HG02852 (cell line): Measurements from ENCODE around the gene AQR.
A peak's percentile ranks its signal among the peaks of the same experiment; 100 is the strongest.
"Not testable (repeated sequence)": the region's sequence is repeated elsewhere in the genome, so short reads cannot be mapped to it uniquely, and the experiment has no call there.

ENCODE experiments used
- ATAC-seq: cut with Tn5 transposase; IDR thresholded peaks from one replicate; pipeline ENCODE4 v1.9.1; 2021; ENCODE audit warnings: mild to moderate bottlenecking, moderate library complexity; ENCODE audit not compliant: unreplicated experiment

The AQR gene

GRCh38 chr15:34969340-34970097 is at the start of gene AQR:
Gene AQR, minus strand, starts transcription at chr15:34969742. Its CDS starts 129 bp downstream, at chr15:34969613.
- peak; percentile 98 for ATAC-seq

GRCh38 chr15:35014241-35014640 is 44.7 kb upstream of the AQR start:
- no peak for ATAC-seq

- no peak for ATAC-seq
Observed at GRCh38 chr15:35013370-35013769, 43.8 kb upstream of the AQR start.

GRCh38 chr15:35007397-35007796 is 37.9 kb upstream of the AQR start:
- ATAC-seq, result no peak

- no peak for ATAC-seq
Observed at GRCh38 chr15:35005933-35006332, 36.4 kb upstream of the AQR start.

GRCh38 chr15:35003928-35004327 is 34.4 kb upstream of the AQR start:
- no peak for ATAC-seq

- no peak for ATAC-seq
Observed at GRCh38 chr15:35000511-35000910, 31.0 kb upstream of the AQR start.

- no peak for ATAC-seq
Observed at GRCh38 chr15:34999906-35000305, 30.4 kb upstream of the AQR start.

- no peak for ATAC-seq
Observed at GRCh38 chr15:34994925-34995324, 25.4 kb upstream of the AQR start.

- ATAC-seq, result peak; percentile 93
Observed at GRCh38 chr15:34993877-34994276, 24.3 kb upstream of the AQR start.

- peak; percentile 30 for ATAC-seq
Observed at GRCh38 chr15:34993412-34993811, 23.9 kb upstream of the AQR start.

- ATAC-seq, result peak; percentile 73
Observed at GRCh38 chr15:34988027-34988902, 18.7 kb upstream of the AQR start, which contains the start of gene ZNF770. Gene ZNF770, minus strand, starts transcription at chr15:34988287. Its CDS starts 4,853 bp downstream, at chr15:34983434.

- ATAC-seq, result no peak
Observed at GRCh38 chr15:34987609-34988026, 18.1 kb upstream of the AQR start.

GRCh38 chr15:34986771-34987480 is 17.4 kb upstream of the AQR start:
- no peak for ATAC-seq

- no peak for ATAC-seq
Observed at GRCh38 chr15:34986326-34986725, 16.8 kb upstream of the AQR start.

- ATAC-seq, result no peak
Observed at GRCh38 chr15:34984889-34985630, 15.5 kb upstream of the AQR start.

GRCh38 chr15:34976743-34977142 is 7.2 kb upstream of the AQR start:
- no peak for ATAC-seq

- no peak for ATAC-seq
Observed at GRCh38 chr15:34976073-34976472, 6.5 kb upstream of the AQR start.

GRCh38 chr15:34973512-34973911 is 4.0 kb upstream of the AQR start:
- ATAC-seq, result no peak

GRCh38 chr15:34970098-34970643 is 629 bp upstream of the AQR start:
- not testable (repeated sequence) for ATAC-seq
